Psoas muscle (tissue), 8 donors: ENCODE data around the gene ADGRE1. TPM values are rescaled to one million over a fixed set of nuclear protein-coding genes. Genes with fewer than 3 reads are reported as not detected.

Experiments used
- ATAC-seq, 4 donors: fragments of 200-7000 bp; cut with Tn5 transposase; one replicate each; pipeline ENCODE4 v1.9.1; 2020; ENCODE audit warnings: moderate library complexity in 3 of 4, mild to moderate bottlenecking in 2 of 4
- DNase-seq, 2 donors: peaks; one replicate each; pipeline ENCODE4 v3.0.0-alpha.2; 2020
- H3K27ac ChIP-seq: fragments of 200-600 bp; one replicate; pipeline ENCODE4 v1.8.0; 2022
- H3K27me3 ChIP-seq, 3 donors: fragments of 200-600 bp in 1 of 3; one replicate each; pipeline versions ENCODE4 v1.6.1 to v1.8.0; 2013 to 2022; ENCODE audit warnings: low read length in 2 of 3, mild to moderate bottlenecking in 2 of 3, moderate library complexity in 1 of 3; ENCODE audit not compliant: insufficient read depth in 3 of 3
- H3K36me3 ChIP-seq, 2 donors: fragments of 200-600 bp in 1 of 2; one replicate each; pipeline versions ENCODE4 v1.6.1 to v1.8.0; 2013 to 2022; ENCODE audit warnings: low read depth in 1 of 2, mild to moderate bottlenecking in 1 of 2, moderate library complexity in 1 of 2; ENCODE audit not compliant: insufficient read depth in 1 of 2
- H3K4me1 ChIP-seq: fragments of 200-600 bp; one replicate; pipeline ENCODE4 v1.8.0; 2022
- H3K4me3 ChIP-seq: fragments of 200-600 bp; one replicate; pipeline ENCODE4 v1.8.0; 2022; ENCODE audit warnings: mild to moderate bottlenecking
- H3K9me3 ChIP-seq: fragments of 200-600 bp; one replicate; pipeline ENCODE4 v1.8.0; 2022
- WGBS, 3 donors: extraction: QIAGEN DNeasy Blood & Tissue Kit; methylation state at CpG; one replicate each; pipeline versions ENCODE4 v1.1.6 to v1.1.7; 2013; 5-methylcytosine and 5-hydroxymethylcytosine counted together
- intact Hi-C, 2 donors: fragments of 100-400 bp; cut with DNase I; formaldehyde crosslinking; loops; one replicate each; pipeline versions ENCODE4 v1.11.0 to v1.14.2; 2022
- polyA plus RNA-seq, 3 donors: library from polyadenylated mRNA; stranded (reverse); fragments of 200-250 nt; gene quantifications; one replicate each; pipeline ENCODE4 v1.2.3, GENCODE V29; 2013
- total RNA-seq, 4 donors: library from RNA; stranded (reverse); fragmentation: NEBNext Ultra II Directional in 2 of 4; extraction: Animal tissue kit (Norgen Biotek cat#: 25700) in 2 of 4; gene quantifications; one replicate each; pipeline versions ENCODE4 v1.2.1 to v1.2.4, GENCODE V29; 2021 to 2023
- TF ChIP-seq, protein P1 (sequence below): fragments of 200-600 bp; IDR thresholded peaks from one replicate; pipeline ENCODE4 v1.8.0; 2022; ENCODE audit warnings: antibody characterized with exemption
- donor health status: healthy with polysubstance abuse.
- donor health status: DM: no; HTN: no; CAD: no; lungs with moderate emphysema.
- donor health status: Bipolar disorder and iron deficiency.
- donor health status: healthy.
- donor health status: DM: yes; HTN: yes; CAD: no.
- donor health status: DM: no; HTN: no; CAD: no.
- donor health status: DM: no; HTN: no; CAD: no.
- donor health status: DM: yes; HTN: yes; CAD: no.

ADGRE1 gene
- total and polyA plus RNA-seq, 7 donors: 0.03 to 0.42 (median 0.22) TPM; not detected in 3

DNA sequence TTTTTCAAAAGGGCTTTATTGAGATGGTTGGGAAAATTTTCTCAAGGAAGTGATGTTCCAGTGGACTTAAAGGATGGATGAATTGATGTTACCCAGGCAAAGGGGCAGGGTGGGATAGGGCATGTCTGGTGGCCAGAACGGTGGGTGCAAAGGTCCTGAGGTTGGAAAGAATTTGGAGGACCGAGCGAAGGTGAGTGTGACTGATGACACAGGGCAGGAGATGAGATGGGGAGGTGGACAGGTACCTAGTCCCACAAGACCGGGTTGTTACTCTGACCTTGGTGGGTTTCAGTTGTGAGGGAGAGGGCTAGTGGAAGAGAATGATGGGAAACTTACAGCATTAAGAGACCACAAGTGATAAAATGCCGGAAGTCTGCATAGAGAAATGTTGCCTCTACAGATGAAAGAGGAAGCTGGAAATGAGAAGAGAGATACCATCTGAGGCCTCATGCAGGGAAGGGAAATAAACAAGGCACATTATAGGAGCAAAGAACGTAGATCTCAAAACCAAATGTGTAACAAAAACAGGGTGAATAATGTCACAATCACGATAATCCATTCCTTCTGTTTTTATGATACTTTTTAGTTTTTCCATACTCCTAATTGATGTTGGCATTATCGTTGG lies 4.5 kb downstream of the ADGRE1 start:
- H3K36me3 ChIP-seq: no peaks in the 10 kb centered on the region
- H3K27me3 ChIP-seq: peaks cover 0 to 3% (median 2%) of the 10 kb centered on the region in 3 donors
- no peaks in the 10 kb centered on the region for H3K4me1 ChIP-seq
- H3K4me3 ChIP-seq: no peak overlapping the region
- TF ChIP-seq, protein P1, sequence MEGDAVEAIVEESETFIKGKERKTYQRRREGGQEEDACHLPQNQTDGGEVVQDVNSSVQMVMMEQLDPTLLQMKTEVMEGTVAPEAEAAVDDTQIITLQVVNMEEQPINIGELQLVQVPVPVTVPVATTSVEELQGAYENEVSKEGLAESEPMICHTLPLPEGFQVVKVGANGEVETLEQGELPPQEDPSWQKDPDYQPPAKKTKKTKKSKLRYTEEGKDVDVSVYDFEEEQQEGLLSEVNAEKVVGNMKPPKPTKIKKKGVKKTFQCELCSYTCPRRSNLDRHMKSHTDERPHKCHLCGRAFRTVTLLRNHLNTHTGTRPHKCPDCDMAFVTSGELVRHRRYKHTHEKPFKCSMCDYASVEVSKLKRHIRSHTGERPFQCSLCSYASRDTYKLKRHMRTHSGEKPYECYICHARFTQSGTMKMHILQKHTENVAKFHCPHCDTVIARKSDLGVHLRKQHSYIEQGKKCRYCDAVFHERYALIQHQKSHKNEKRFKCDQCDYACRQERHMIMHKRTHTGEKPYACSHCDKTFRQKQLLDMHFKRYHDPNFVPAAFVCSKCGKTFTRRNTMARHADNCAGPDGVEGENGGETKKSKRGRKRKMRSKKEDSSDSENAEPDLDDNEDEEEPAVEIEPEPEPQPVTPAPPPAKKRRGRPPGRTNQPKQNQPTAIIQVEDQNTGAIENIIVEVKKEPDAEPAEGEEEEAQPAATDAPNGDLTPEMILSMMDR: no peak
- intact Hi-C loops: no loop called here
- H3K9me3 ChIP-seq: no peaks in the 10 kb centered on the region
- ATAC-seq: no peak
- no peak overlapping the region for H3K27ac ChIP-seq
- no peak for DNase-seq
- WGBS, 3 donors: 75 to 81% (median 81%) methylated on average over 8 of the region's 8 CpGs

DNA sequence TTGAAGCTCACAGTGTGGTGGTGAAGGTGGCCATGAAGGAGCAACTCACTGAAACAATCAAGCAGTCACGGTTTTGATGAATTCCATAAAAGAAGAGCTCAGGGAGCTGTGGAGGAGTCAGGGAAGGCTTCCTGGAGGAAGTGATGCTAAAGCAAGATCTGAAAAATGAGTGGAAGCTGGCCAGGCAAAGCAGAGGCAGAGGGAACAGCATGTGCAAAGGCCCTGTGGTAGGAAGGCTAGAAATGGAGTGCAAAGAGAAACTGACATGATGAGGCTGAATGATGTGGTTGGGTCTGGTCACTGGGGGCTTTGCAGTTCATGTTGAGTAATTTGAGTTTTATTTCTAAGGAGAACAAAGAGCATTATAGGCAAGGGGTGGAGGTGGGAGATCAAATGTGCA lies 6.9 kb downstream of the ADGRE1 start:
- ATAC-seq: no peak

GRCh38 chr19:6903446-6903845 lies 16.1 kb downstream of the ADGRE1 start:
- no peak for ATAC-seq
- no peaks in the 10 kb centered on the region for H3K36me3 ChIP-seq
- TF ChIP-seq, protein P1: no peak

More for the DNA sequence above, 6.9 kb downstream of the ADGRE1 start:
- Histone ChIP-seq H3K4me1 (no peaks in the 10 kb centered on the region), H3K27me3 (peaks cover 0 to 2% (median 0%) of the 10 kb centered on the region in 3 donors), H3K9me3 (no peaks in the 10 kb centered on the region), H3K4me3 (no peak overlapping the region), H3K36me3 (no peaks in the 10 kb centered on the region), H3K27ac (no peak overlapping the region)
- no peak for DNase-seq
- TF ChIP-seq, protein P1: no peak
- 77 to 79% (median 78%) methylated on average over 1 of the region's 1 CpG for WGBS, 3 donors
- intact Hi-C loops: no loop called here

GRCh38 chr19:6906559-6907060 lies 19.2 kb downstream of the ADGRE1 start:
- intact Hi-C loops: no loop called here
- Histone ChIP-seq H3K9me3 (peaks cover 7% of the 10 kb centered on the region), H3K4me1 (no peaks in the 10 kb centered on the region), H3K27ac (no peak overlapping the region), H3K36me3 (no peaks in the 10 kb centered on the region), H3K27me3 (no peaks in the 10 kb centered on the region), H3K4me3 (no peak overlapping the region)
- ATAC-seq (no peak), DNase-seq (no peak)
- TF ChIP-seq, protein P1: no peak
- WGBS, 3 donors: 13 to 81% (median 60%) methylated on average over 3 of the region's 3 CpGs

More at GRCh38 chr19:6903446-6903845, 16.1 kb downstream of the ADGRE1 start:
- intact Hi-C loops: no loop called here
- no peaks in the 10 kb centered on the region for H3K4me1 ChIP-seq
- no peak overlapping the region for H3K4me3 ChIP-seq
- DNase-seq: no peak
- H3K9me3 ChIP-seq: peaks cover 16% of the 10 kb centered on the region
- H3K27me3 ChIP-seq: no peaks in the 10 kb centered on the region
- H3K27ac ChIP-seq: no peak overlapping the region

- intact Hi-C loops: no loop called here
- Histone ChIP-seq H3K9me3 (peaks cover 17% of the 10 kb centered on the region), H3K4me1 (no peaks in the 10 kb centered on the region), H3K4me3 (no peak overlapping the region), H3K27me3 (no peaks in the 10 kb centered on the region), H3K27ac (no peak overlapping the region), H3K36me3 (no peaks in the 10 kb centered on the region)
- ATAC-seq (no peak), DNase-seq (no peak)
- 38 to 47% (median 47%) methylated on average over 3 of the region's 3 CpGs for WGBS, 3 donors
- TF ChIP-seq, protein P1: no peak
Observed at GRCh38 chr19:6911523-6911922, 24.1 kb downstream of the ADGRE1 start.
